Tibial nerve (tissue), 4 donors: ENCODE measurements around the gene IL17RD.

ENCODE experiments used
- CTCF ChIP-seq, 5 experiments: fragments of 200-600 bp in 3 of 5; fragments of 450-650 bp in 2 of 5; sonication (generic) in 3 of 5; IDR thresholded peaks; one replicate each; pipeline ENCODE4 v1.5.1; 2016 to 2019; ENCODE audit warnings: antibody characterized with exemption in 5 of 5, mild to moderate bottlenecking in 3 of 5, moderate library complexity in 2 of 5
- EP300 ChIP-seq, 2 donors: sonication (generic); formaldehyde crosslinking; IDR thresholded peaks; one replicate each; pipeline ENCODE4 v1.6.1; 2017; ENCODE audit warnings: antibody characterized with exemption in 2 of 2, mild to moderate bottlenecking in 1 of 2
- POLR2A ChIP-seq, 2 donors: fragments of 450-650 bp; IDR thresholded peaks; one replicate each; pipeline ENCODE4 v1.6.1; 2017; ENCODE audit warnings: antibody characterized with exemption in 2 of 2, mild to moderate bottlenecking in 2 of 2, moderate library complexity in 2 of 2

- no peak for TF ChIP-seq EP300 (IDR thresholded peaks at IDR 0.05)
- TF ChIP-seq CTCF (IDR thresholded peaks at IDR 0.05) = no peak
- no peak for TF ChIP-seq POLR2A (IDR thresholded peaks at IDR 0.05)
These were observed 9.9 kb downstream of the IL17RD start for GRCh38 chr3:57155310-57155643.
